RKO (cell line): Measurements from ENCODE around the gene TMPRSS3.
"Not testable (repeated sequence)": the region's sequence is repeated elsewhere in the genome, so short reads cannot be mapped to it uniquely, and the experiment has no call there.

Experiments
- DNase-seq: peaks from one replicate; pipeline ENCODE4 v3.0.0-alpha.2; 2016; ENCODE audit warnings: low spot score

The TMPRSS3 gene

GRCh38 chr21:42427809-42428419, 32.1 kb upstream of the TMPRSS3 start:
- DNase-seq, result no peak

GRCh38 chr21:42426876-42427480, 31.1 kb upstream of the TMPRSS3 start:
- DNase-seq, result no peak

- no peak for DNase-seq
These were observed 30.6 kb upstream of the TMPRSS3 start for GRCh38 chr21:42426424-42426823.

- no peak for DNase-seq
These were observed 29.7 kb upstream of the TMPRSS3 start for GRCh38 chr21:42425591-42425990.

GRCh38 chr21:42424914-42425541, 29.2 kb upstream of the TMPRSS3 start:
- no peak for DNase-seq

GRCh38 chr21:42423685-42424084, 27.8 kb upstream of the TMPRSS3 start:
- no peak for DNase-seq

GRCh38 chr21:42423197-42423675, 27.4 kb upstream of the TMPRSS3 start:
- DNase-seq, result no peak

GRCh38 chr21:42421018-42421793, 25.4 kb upstream of the TMPRSS3 start:
- no peak for DNase-seq

- no peak for DNase-seq
These were observed 24.0 kb upstream of the TMPRSS3 start for GRCh38 chr21:42419845-42420244.

GRCh38 chr21:42418886-42419285, 23.0 kb upstream of the TMPRSS3 start:
- no peak for DNase-seq

GRCh38 chr21:42417533-42417932, 21.7 kb upstream of the TMPRSS3 start:
- no peak for DNase-seq

- DNase-seq, result peak; percentile 72
These were observed 19.3 kb upstream of the TMPRSS3 start for GRCh38 chr21:42414928-42415769.

- no peak for DNase-seq
These were observed 18.7 kb upstream of the TMPRSS3 start for GRCh38 chr21:42414553-42414927.

- no peak for DNase-seq
These were observed 18.2 kb upstream of the TMPRSS3 start for GRCh38 chr21:42414066-42414465.

- DNase-seq, result no peak
These were observed 17.6 kb upstream of the TMPRSS3 start for GRCh38 chr21:42413500-42413899.

- no peak for DNase-seq
These were observed 17.2 kb upstream of the TMPRSS3 start for GRCh38 chr21:42413093-42413492.

GRCh38 chr21:42412636-42412933, 16.7 kb upstream of the TMPRSS3 start:
- DNase-seq, result no peak

GRCh38 chr21:42411891-42412635, 16.2 kb upstream of the TMPRSS3 start:
- DNase-seq, result no peak

GRCh38 chr21:42411197-42411869, 15.5 kb upstream of the TMPRSS3 start:
- no peak for DNase-seq

- DNase-seq, result no peak
These were observed 13.5 kb upstream of the TMPRSS3 start for GRCh38 chr21:42409366-42409765.

- DNase-seq, result not testable (repeated sequence)
These were observed 12.9 kb upstream of the TMPRSS3 start for GRCh38 chr21:42408718-42409117.
